ENCODE data around the gene UTP18.

The UTP18 gene

GRCh38 chr17:51245535-51245934, 14.8 kb upstream of the UTP18 start:
- no peak overlapping the region for H3K4me3 ChIP-seq (replicated peaks; ENCODE audit: low read depth, low read length)
- TF ChIP-seq CTCF (IDR thresholded peaks at IDR 0.05; ENCODE audit: low read length, missing control alignments), result no peak
- DNase-seq (ENCODE audit: low read depth), result no peak

GRCh38 chr17:51250314-51250840, 10.0 kb upstream of the UTP18 start:
- TF ChIP-seq CTCF (IDR thresholded peaks at IDR 0.05; ENCODE audit: low read length, missing control alignments), result no peak
- DNase-seq (ENCODE audit: low read depth), result no peak
- H3K4me3 ChIP-seq (replicated peaks; ENCODE audit: low read depth, low read length), result no peak overlapping the region

GRCh38 chr17:51251010-51251409, 9.3 kb upstream of the UTP18 start:
- peak; percentile 28 for DNase-seq (ENCODE audit: low read depth)
- H3K4me3 ChIP-seq (replicated peaks; ENCODE audit: low read depth, low read length), result no peak overlapping the region
- no peak for TF ChIP-seq CTCF (IDR thresholded peaks at IDR 0.05; ENCODE audit: low read length, missing control alignments)

- H3K4me3 ChIP-seq (replicated peaks; ENCODE audit: low read depth, low read length), result no peak overlapping the region
- no peak for TF ChIP-seq CTCF (IDR thresholded peaks at IDR 0.05; ENCODE audit: low read length, missing control alignments)
- no peak for DNase-seq (ENCODE audit: low read depth)
Measured at GRCh38 chr17:51255673-51256072, 4.7 kb upstream of the UTP18 start.

GRCh38 chr17:51256101-51256500, 4.2 kb upstream of the UTP18 start:
- no peak for TF ChIP-seq CTCF (IDR thresholded peaks at IDR 0.05; ENCODE audit: low read length, missing control alignments)
- H3K4me3 ChIP-seq (replicated peaks; ENCODE audit: low read depth, low read length), result no peak overlapping the region
- no peak for DNase-seq (ENCODE audit: low read depth)

GRCh38 chr17:51257150-51258081, 2.9 kb upstream of the UTP18 start:
- H3K4me3 ChIP-seq (replicated peaks; ENCODE audit: low read depth, low read length), result no peak overlapping the region
- no peak for TF ChIP-seq CTCF (IDR thresholded peaks at IDR 0.05; ENCODE audit: low read length, missing control alignments)
- DNase-seq (ENCODE audit: low read depth), result peak; percentile 9
